ENCODE results near the gene C6orf15. TPM values are rescaled to one million over a fixed set of nuclear protein-coding genes. Genes with fewer than 3 reads are reported as not detected.

The C6orf15 gene
- total RNA-seq, 2 donors from 2014 or later: not detected

- DNase-seq (no peak), ATAC-seq (no peak)
- Mint-ChIP-seq H3K4me1 (peaks cover 19% of the 10 kb centered on the region), H3K36me3 (ENCODE audit: low read depth) (peaks cover 9% of the 10 kb centered on the region), H3K27me3 (peaks cover 68% of the 10 kb centered on the region), H3K4me3 (no peak overlapping the region), H3K27ac (no peak overlapping the region)
- H3K9me3 ChIP-seq (ENCODE audit: control insufficient read depth, low read length, poor library complexity, severe bottlenecking): no peaks in the 10 kb centered on the region
These were observed 1.6 kb upstream of the C6orf15 start for GRCh38 chr6:31113861-31114540.

GRCh38 chr6:31111712-31112111 is 663 bp downstream of the C6orf15 start:
- Mint-ChIP-seq H3K27me3 (peaks cover 54% of the 10 kb centered on the region), H3K27ac (no peak overlapping the region), H3K4me3 (no peak overlapping the region), H3K36me3 (ENCODE audit: low read depth) (peaks cover 8% of the 10 kb centered on the region), H3K4me1 (peaks cover 17% of the 10 kb centered on the region)
- ATAC-seq (no peak), DNase-seq (no peak)
- H3K9me3 ChIP-seq (ENCODE audit: control insufficient read depth, low read length, poor library complexity, severe bottlenecking): no peaks in the 10 kb centered on the region

GRCh38 chr6:31110825-31111582 is 1.4 kb downstream of the C6orf15 start:
- H3K4me3 Mint-ChIP-seq: no peak overlapping the region
- peaks cover 18% of the 10 kb centered on the region for H3K4me1 Mint-ChIP-seq
- peaks cover 8% of the 10 kb centered on the region for H3K36me3 Mint-ChIP-seq (ENCODE audit: low read depth)
- no peak for DNase-seq
- no peak for ATAC-seq
- H3K27ac Mint-ChIP-seq: peak overlapping the region; percentile 41
- H3K27me3 Mint-ChIP-seq: peaks cover 46% of the 10 kb centered on the region
- no peaks in the 10 kb centered on the region for H3K9me3 ChIP-seq (ENCODE audit: control insufficient read depth, low read length, poor library complexity, severe bottlenecking)

GRCh38 chr6:31107052-31107451 is 5.3 kb downstream of the C6orf15 start:
- DNase-seq: no peak
- H3K4me3 Mint-ChIP-seq: no peak overlapping the region
- H3K27ac Mint-ChIP-seq: no peak overlapping the region
- H3K27me3 Mint-ChIP-seq: peaks cover 24% of the 10 kb centered on the region
- H3K36me3 Mint-ChIP-seq (ENCODE audit: low read depth): peaks cover 2% of the 10 kb centered on the region
- H3K9me3 ChIP-seq (ENCODE audit: control insufficient read depth, low read length, poor library complexity, severe bottlenecking): no peaks in the 10 kb centered on the region
- ATAC-seq: no peak
- H3K4me1 Mint-ChIP-seq: peaks cover 12% of the 10 kb centered on the region

GRCh38 chr6:31103136-31103535 is 9.2 kb downstream of the C6orf15 start:
- no peaks in the 10 kb centered on the region for H3K9me3 ChIP-seq (ENCODE audit: control insufficient read depth, low read length, poor library complexity, severe bottlenecking)
- H3K4me1 Mint-ChIP-seq: peaks cover 7% of the 10 kb centered on the region
- ATAC-seq (no peak), DNase-seq (no peak)
- no peak overlapping the region for H3K27ac Mint-ChIP-seq
- H3K27me3 Mint-ChIP-seq: no peaks in the 10 kb centered on the region
- no peaks in the 10 kb centered on the region for H3K36me3 Mint-ChIP-seq (ENCODE audit: low read depth)
- no peak overlapping the region for H3K4me3 Mint-ChIP-seq

- no peak for DNase-seq
- Mint-ChIP-seq H3K36me3 (ENCODE audit: low read depth) (no peaks in the 10 kb centered on the region), H3K4me1 (peaks cover 32% of the 10 kb centered on the region), H3K27ac (no peak overlapping the region), H3K4me3 (no peak overlapping the region), H3K27me3 (no peaks in the 10 kb centered on the region)
- no peaks in the 10 kb centered on the region for H3K9me3 ChIP-seq (ENCODE audit: control insufficient read depth, low read length, poor library complexity, severe bottlenecking)
- no peak for ATAC-seq
These were observed 13.9 kb downstream of the C6orf15 start for GRCh38 chr6:31098449-31098938.

GRCh38 chr6:31096656-31097055 is 15.7 kb downstream of the C6orf15 start:
- ATAC-seq (no peak), DNase-seq (no peak)
- no peaks in the 10 kb centered on the region for H3K27me3 Mint-ChIP-seq
- peak overlapping the region; percentile 17 for H3K27ac Mint-ChIP-seq
- no peaks in the 10 kb centered on the region for H3K36me3 Mint-ChIP-seq (ENCODE audit: low read depth)
- H3K9me3 ChIP-seq (ENCODE audit: control insufficient read depth, low read length, poor library complexity, severe bottlenecking): no peaks in the 10 kb centered on the region
- H3K4me3 Mint-ChIP-seq: no peak overlapping the region
- peaks cover 33% of the 10 kb centered on the region for H3K4me1 Mint-ChIP-seq

GRCh38 chr6:31096215-31096614 is 16.2 kb downstream of the C6orf15 start:
- Mint-ChIP-seq H3K36me3 (ENCODE audit: low read depth) (no peaks in the 10 kb centered on the region), H3K4me3 (no peak overlapping the region), H3K27ac (peak overlapping the region; percentile 17), H3K27me3 (no peaks in the 10 kb centered on the region), H3K4me1 (peaks cover 38% of the 10 kb centered on the region)
- no peaks in the 10 kb centered on the region for H3K9me3 ChIP-seq (ENCODE audit: control insufficient read depth, low read length, poor library complexity, severe bottlenecking)
- DNase-seq (no peak), ATAC-seq (no peak)

GRCh38 chr6:31094389-31094881 is 17.9 kb downstream of the C6orf15 start:
- H3K27ac Mint-ChIP-seq: peak overlapping the region; percentile 92
- H3K36me3 Mint-ChIP-seq (ENCODE audit: low read depth): no peaks in the 10 kb centered on the region
- H3K9me3 ChIP-seq (ENCODE audit: control insufficient read depth, low read length, poor library complexity, severe bottlenecking): no peaks in the 10 kb centered on the region
- H3K4me3 Mint-ChIP-seq: peak overlapping the region; percentile 80
- H3K27me3 Mint-ChIP-seq: no peaks in the 10 kb centered on the region
- DNase-seq (peak in 1 of 3 donors; percentile 13), ATAC-seq (peak; percentile 83)
- H3K4me1 Mint-ChIP-seq: peaks cover 39% of the 10 kb centered on the region

- DNase-seq: no peak
- ATAC-seq: no peak
- H3K9me3 ChIP-seq (ENCODE audit: control insufficient read depth, low read length, poor library complexity, severe bottlenecking): no peaks in the 10 kb centered on the region
- Mint-ChIP-seq H3K4me3 (no peak overlapping the region), H3K36me3 (ENCODE audit: low read depth) (no peaks in the 10 kb centered on the region), H3K27ac (peak overlapping the region; percentile 61), H3K4me1 (peaks cover 39% of the 10 kb centered on the region), H3K27me3 (no peaks in the 10 kb centered on the region)
These were observed 19.4 kb downstream of the C6orf15 start for GRCh38 chr6:31092769-31093505.

- ATAC-seq (no peak), DNase-seq (no peak)
- Mint-ChIP-seq H3K4me3 (no peak overlapping the region), H3K36me3 (ENCODE audit: low read depth) (no peaks in the 10 kb centered on the region), H3K27me3 (no peaks in the 10 kb centered on the region), H3K4me1 (peaks cover 40% of the 10 kb centered on the region), H3K27ac (peak overlapping the region; percentile 61)
- no peaks in the 10 kb centered on the region for H3K9me3 ChIP-seq (ENCODE audit: control insufficient read depth, low read length, poor library complexity, severe bottlenecking)
These were observed 20.1 kb downstream of the C6orf15 start for GRCh38 chr6:31092238-31092637.

- H3K36me3 Mint-ChIP-seq (ENCODE audit: low read depth): no peaks in the 10 kb centered on the region
- H3K9me3 ChIP-seq (ENCODE audit: control insufficient read depth, low read length, poor library complexity, severe bottlenecking): no peaks in the 10 kb centered on the region
- no peak overlapping the region for H3K4me3 Mint-ChIP-seq
- H3K27me3 Mint-ChIP-seq: no peaks in the 10 kb centered on the region
- DNase-seq (no peak), ATAC-seq (no peak)
- H3K27ac Mint-ChIP-seq: peak overlapping the region; percentile 61
- H3K4me1 Mint-ChIP-seq: peaks cover 40% of the 10 kb centered on the region
These were observed 20.7 kb downstream of the C6orf15 start for GRCh38 chr6:31091680-31092079.

GRCh38 chr6:31090973-31091364 is 21.4 kb downstream of the C6orf15 start:
- Mint-ChIP-seq H3K4me3 (no peak overlapping the region), H3K27ac (peak overlapping the region; percentile 61), H3K36me3 (ENCODE audit: low read depth) (no peaks in the 10 kb centered on the region), H3K4me1 (peaks cover 36% of the 10 kb centered on the region), H3K27me3 (no peaks in the 10 kb centered on the region)
- no peak for DNase-seq
- H3K9me3 ChIP-seq (ENCODE audit: control insufficient read depth, low read length, poor library complexity, severe bottlenecking): no peaks in the 10 kb centered on the region
- no peak for ATAC-seq
